DMS79 treated with DMSO at 0.1 percent for 48 hours (cell line): ENCODE results near the gene TRABD2B.

Source experiments
- DNase-seq: peaks from one replicate; lab custom pipeline; 2025; lab: John Stamatoyannopoulos, UW

The TRABD2B gene

GRCh38 chr1:47725000-47725473 is 272.1 kb downstream of the TRABD2B start:
- DNase-seq, result peak; percentile 18

GRCh38 chr1:47724432-47724999 is 272.7 kb downstream of the TRABD2B start:
- no peak for DNase-seq

GRCh38 chr1:47722909-47723580 is 274.1 kb downstream of the TRABD2B start:
- DNase-seq, result no peak

- no peak for DNase-seq
Measured at GRCh38 chr1:47722101-47722500, 275.1 kb downstream of the TRABD2B start.

- no peak for DNase-seq
Measured at GRCh38 chr1:47720111-47720510, 277.1 kb downstream of the TRABD2B start.

GRCh38 chr1:47717341-47717740 is 279.8 kb downstream of the TRABD2B start:
- no peak for DNase-seq

- DNase-seq, result no peak
Measured at GRCh38 chr1:47713975-47714767, 283.0 kb downstream of the TRABD2B start.

GRCh38 chr1:47713333-47713953 is 283.7 kb downstream of the TRABD2B start:
- no peak for DNase-seq

GRCh38 chr1:47712596-47713299 is 284.4 kb downstream of the TRABD2B start:
- no peak for DNase-seq

- no peak for DNase-seq
Measured at GRCh38 chr1:47711848-47712492, 285.2 kb downstream of the TRABD2B start.

- DNase-seq, result no peak
Measured at GRCh38 chr1:47711184-47711847, 285.9 kb downstream of the TRABD2B start.
